ENCODE data around the gene KRTAP10-8.
"Not testable (repeated sequence)": the region's sequence is repeated elsewhere in the genome, so short reads cannot be mapped to it uniquely, and the experiment has no call there.

Gene KRTAP10-8

DNA sequence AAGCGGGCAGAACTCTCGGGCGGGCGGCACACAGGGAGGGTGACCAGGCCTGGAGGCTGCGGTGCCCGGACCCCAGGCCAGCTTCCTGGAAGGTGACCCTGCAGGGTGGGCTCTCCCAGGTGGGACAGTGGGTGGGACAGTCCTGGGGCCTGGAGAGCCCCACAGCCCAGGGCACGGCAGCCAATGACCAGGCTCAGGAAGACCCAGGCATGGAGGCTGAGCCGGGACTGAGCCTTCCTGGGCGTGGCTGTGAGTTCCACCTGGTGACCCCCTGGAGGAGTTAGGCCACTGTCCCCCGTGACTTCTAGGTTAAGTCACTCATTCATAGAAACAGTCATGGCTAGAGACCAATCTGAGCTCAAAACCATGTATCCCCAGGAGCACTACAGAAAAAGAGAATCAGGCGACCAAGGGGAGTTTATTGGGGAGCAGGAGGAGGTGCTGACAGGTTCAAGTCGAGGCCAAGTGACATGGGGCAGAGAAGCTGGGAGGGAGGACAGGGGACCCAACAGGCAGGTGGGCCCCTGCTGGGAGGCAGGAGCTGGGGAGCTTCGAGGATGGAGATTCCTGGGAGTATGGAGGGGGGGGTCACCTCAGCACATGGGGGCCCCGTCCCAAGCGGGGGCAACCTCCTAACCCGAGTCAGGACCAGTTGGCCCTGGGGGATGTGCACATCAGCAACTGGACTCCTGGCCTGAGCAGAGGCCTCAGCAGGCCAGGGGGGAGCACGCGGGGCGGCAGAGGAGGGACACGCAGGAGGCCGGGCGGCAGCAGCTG lies 32.6 kb upstream of the KRTAP10-8 start:
- no peak for DNase-seq (ENCODE audit: low read depth)

DNA sequence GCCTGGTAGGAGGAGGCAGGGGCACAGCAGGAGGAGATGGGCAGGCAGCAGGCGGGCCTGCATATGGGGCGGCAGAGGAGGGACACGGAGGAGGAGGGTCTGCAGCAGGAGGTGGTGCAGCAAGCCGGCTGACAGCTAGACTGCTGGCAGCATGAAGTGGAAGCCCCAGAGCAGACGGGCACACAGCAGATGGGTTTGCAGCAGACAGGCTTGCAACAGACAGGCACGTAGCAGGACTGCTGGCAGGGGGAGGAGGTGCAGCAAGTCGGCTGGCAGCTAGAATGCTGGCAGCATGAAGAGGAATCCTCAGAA lies 32.1 kb upstream of the KRTAP10-8 start:
- no peak for DNase-seq (ENCODE audit: low read depth)

DNA sequence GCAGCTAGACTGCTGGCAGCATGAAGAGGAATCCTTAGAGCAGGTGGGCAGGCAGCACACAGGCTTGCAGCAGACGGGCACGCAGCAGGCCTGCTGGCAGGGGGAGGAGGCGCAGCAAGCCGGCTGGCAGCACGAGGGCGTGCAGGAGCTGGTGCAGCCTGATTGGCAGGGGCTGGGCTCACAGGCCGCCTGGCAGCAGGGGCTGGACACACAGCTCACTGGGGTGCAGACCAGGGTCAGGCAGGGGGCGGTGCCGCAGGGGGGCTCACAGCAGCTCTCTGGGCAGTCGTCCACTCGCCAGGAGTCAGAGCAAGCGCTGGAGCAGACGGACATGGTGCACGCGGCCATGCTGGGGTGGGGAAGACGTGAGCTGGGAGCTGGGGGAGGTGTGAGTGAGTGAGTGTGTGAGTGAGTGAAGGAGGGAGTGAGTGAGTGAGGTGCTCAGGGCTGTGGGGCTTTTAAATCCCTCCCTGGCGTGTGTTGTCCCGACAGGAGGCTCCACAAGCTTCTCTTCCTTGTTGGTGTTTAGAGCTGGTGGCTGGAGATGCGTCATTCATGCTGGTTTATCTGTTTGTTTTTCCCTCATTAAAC lies 31.6 kb upstream of the KRTAP10-8 start, which contains the start of gene KRTAP10-5:
KRTAP10-5 (minus strand) TSS at position 374 of the 591 bp plus-strand sequence; CDS start at position 348, 26 bp downstream.
- not testable (repeated sequence) for DNase-seq (ENCODE audit: low read depth)

DNA sequence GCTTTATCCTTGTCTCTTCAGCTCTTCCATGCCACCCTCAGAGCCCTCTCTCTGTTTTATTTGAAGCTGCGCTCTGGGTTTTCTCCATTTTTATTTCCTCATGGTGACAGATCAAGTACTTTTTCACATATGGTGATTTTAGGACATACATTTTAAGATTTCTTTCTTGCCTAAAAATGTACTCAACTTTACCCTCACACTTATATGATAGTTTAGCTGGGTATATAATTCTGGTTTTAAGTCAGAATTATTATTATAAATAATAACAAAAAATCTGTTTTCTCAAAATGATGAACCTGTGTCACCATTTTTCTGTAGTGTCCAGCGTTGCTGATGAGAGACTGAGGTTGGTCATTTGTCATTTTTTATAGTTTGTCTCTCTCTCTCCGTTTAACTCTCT lies 30.7 kb upstream of the KRTAP10-8 start:
- no peak for DNase-seq (ENCODE audit: low read depth)

DNA sequence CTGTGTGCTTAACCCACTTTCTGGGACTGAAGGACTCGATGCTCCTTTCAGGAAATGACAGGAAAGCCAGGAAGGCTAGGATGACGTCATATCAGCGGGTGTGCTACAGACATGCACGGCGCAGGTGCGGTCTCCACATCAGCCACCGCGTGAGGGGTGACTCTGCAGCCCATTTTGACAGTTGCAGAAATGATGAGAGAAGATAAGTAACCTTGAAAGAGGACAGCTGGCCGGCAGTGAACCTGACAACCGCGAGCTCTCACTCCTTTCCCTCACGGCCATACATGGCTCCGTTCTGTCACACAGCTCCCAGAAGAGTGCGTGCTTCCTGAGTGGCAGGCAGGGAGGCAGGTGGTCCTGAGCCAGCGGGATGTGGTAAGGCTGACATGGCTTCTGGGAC lies 29.8 kb upstream of the KRTAP10-8 start:
- no peak for DNase-seq (ENCODE audit: low read depth)

DNA sequence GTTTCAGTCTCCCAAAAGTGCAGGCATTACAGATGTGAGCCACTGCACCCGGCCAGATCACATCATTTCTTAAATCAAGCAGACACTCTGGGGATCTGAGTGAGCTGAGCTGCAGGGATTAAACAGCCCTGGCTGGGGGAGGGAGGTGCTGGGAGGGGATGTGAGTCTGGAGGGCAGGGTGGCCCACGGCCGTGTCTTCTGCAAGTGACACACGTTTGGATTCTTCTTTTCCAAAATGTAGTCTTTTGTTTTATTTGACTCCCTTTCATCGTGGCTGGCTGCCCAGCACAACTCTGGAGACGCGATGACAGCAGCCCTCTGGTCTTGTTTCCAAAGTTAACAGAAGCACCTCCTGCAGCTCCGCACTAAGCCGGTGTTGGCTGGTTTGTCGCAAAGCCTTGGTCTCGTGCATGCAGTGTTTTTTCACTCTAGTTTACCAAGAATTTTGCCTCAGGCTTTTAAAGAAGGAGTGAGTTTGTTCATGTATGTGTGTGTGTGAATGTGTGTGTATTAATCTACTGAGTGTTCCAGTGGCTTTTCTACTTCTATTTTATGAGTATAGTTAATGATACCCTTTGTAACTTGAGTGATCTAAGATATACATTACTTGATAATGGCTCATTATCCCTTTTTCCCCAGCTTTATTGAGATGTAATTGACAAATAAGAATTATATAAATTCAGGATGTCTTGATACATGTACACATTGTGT lies 28.6 kb upstream of the KRTAP10-8 start:
- no peak for DNase-seq (ENCODE audit: low read depth)

DNA sequence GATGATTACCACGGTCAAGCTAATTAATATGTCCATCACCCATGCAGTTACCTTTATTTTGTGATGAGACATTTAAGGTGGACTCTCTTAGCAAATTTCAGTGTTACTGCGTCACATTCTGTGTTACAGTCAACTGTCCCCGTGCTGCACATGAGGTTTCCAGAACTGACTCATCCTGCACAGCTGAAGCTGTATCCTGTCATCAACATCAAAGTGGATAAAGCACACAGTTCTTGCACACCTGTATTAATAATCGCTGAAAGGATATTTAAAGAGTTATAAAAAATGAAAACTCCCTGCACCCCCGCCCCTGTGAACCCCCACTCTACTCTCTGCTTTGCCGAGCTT lies 28.1 kb upstream of the KRTAP10-8 start:
- DNase-seq (ENCODE audit: low read depth), result no peak

DNA sequence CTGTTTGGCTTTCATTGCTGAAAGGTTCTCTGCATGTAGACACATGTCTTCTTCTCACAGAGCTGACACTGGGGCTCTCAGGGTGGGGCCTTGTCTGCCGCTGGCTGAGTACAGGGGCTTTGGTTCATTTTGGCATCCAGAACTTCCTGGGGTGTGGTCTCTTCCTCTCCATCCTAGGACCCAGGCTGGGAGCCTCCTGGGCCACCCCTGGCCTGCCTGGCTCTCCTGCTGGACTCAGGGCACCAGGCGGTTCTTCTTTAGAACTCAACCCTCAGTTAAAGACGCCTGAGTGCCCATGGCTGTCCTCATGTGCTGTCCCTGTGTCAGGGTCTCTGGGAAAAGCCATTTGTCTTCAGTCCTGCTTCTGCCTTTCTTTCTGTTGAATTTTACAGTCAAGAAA lies 26.0 kb upstream of the KRTAP10-8 start:
- DNase-seq (ENCODE audit: low read depth), result no peak

DNA sequence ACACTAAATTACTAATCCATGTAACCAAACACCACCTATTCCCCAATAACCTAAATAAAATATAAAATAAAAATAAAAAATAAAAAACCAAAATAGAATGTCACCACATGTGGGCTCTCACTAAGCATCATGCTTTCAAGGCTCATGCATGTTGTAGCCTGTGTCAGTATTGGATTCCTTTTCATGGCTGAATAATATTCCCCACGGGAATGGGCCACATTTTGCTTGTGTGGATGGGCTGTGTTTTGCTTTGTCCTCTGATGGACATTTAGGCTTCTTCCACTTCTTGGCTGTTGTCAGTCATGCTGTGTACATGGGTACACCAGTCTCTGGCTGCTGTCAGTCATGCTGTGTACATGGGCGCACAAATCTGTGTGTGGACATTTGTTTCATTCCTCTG lies 22.8 kb upstream of the KRTAP10-8 start:
- DNase-seq (ENCODE audit: low read depth), result no peak

DNA sequence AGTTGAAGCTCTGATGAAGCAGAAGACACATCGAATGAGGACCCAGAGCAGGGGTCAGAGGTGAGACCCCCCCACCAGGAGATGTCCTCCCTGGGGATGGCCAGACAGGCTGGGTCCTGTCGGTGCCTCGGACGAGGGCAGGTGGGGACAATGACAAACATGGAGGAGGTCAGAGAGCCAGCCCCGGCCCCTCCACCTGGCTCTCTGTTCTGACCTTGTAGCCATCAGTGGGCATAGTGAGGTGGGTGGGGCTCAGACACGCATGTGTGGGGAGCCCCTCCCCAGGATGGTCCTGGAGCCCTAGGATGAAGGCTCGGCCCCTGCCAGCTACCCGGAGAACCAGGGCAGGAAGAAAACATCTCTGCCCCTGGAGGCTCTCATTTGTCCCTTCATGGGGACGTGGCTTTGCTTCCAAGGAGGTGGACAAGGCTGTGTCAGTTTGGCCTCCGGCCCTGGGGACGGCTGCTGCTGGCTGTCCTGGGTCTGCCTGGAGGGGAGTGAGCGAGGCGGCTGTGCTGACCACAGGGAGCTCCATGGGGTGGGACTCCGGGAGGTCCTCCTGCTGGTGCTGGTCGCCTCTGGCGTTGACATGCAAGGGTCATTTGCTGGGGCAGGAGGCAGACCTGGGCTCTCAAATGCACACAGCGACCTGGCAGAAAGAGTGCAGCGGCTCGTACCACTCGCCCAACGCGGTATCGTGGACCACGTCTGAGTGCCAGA lies 22.1 kb upstream of the KRTAP10-8 start:
- DNase-seq (ENCODE audit: low read depth), result no peak

DNA sequence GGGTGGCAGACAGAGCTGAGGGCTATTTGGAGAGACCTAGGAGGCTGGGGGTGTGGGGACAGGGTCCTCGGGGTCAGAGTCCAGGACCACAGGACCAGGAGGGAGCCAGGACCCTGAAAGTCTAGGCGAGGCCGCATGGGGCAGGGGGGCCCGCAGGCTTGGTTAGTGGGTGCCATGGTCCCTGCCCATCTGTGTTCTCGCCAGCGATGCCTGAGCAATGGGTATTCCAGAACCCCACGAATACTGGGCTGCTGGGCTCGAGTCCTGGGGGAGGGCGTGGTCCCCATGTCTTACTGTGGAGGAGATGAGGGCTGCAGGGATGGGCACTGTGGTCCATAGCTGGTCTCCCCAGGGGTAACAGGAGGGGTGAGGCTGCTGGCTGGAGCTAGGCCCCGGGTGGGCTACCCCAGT lies 21.6 kb upstream of the KRTAP10-8 start:
- no peak for DNase-seq (ENCODE audit: low read depth)

DNA sequence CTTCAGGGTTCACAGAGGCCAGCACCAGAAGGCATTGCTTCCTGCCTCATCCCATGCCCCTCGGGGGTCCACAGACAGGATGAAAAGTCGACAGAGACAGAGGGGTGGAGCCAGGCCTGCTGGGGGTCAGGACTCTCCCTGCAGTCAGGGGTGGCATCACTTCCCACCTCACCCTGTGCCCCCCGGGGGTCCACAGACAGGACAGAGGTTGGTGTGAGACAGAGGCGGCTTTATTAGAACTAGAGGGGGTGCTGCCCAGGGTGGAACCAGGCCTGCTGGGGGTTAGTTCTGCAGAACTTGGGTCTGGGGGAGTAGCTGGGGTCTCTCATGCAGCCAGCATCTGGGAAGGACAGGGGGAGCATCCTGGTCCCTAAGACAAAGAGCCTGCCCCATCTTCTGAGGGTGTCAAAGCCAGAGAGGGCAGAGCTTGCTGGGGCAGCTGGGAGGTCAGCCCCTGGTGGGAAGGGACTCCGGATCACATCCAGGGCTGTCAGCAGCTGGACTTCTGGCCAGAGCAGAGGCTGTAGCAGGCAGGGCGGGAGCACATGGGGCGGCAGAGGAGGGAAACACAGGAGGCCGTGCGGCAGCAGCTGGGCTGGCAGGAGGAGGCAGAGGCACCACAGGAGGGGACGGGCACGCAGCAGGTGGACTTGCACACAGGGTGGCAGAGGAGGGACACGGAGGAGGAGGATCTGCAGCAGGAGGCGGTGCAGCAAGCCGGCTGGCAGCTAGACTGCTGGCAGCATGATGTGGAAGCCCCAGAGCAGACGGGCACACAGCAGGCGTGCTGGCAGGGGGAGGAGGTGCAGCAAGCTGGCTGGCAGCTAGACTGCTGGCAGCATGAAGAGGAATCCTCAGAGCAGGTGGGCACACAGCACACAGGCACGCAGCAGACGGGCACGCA lies 20.7 kb upstream of the KRTAP10-8 start:
- DNase-seq (ENCODE audit: low read depth), result not testable (repeated sequence)

DNA sequence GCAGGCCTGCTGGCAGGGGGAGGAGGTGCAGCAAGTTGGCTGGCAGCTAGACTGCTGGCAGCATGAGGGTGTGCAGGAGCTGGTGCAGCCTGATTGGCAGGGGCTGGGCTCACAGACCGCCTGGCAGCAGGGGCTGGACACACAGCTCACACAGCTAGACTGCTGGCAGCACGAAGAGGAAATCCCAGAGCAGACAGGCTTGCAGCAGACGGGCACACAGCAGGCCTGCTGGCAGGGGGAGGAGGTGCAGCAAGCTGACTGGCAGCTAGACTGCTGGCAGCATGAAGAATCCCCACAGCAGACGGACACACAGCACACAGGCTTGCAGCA lies 20.1 kb upstream of the KRTAP10-8 start:
- not testable (repeated sequence) for DNase-seq (ENCODE audit: low read depth)

DNA sequence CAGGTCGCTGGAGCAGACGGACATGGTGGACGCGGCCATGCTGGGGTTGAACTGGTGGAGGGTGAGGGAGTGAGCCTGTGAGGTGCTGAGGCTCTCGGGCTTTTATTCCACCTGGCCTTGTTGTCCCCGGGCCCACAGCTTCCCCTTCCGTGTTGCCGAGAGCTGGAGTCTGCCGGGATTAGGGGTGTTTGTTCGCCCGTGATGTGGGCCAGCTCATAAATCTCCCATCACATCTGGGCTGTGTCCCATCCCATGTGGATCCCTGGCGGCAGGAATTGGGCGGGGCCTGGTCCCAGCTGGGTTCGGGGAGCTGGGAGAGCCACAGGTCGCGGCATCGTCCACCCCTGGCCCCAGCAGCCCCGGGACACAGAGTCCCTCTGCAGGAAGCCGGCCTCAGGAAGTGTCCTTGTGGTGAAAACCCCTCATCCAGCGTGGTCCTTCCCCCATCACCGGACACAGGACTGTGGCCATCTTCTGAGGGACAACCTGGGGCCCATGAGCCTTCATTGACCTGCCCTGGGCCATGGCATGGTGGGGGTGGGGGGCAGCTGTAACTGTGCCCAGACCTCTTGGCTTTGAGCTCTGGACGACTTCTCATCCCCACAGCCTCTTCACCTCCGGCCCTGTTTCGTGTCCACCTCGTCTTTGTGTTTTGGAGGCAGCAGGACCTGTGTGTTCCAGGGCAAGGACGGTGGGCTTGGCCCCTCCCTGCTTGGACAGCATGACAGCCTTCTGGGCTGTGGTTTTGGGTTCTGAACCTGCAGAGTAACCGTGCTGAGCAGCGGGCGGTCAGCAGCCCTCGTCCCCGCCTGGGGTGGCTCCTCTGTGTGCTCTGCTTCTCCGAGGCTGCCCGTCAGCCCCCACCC lies 19.2 kb upstream of the KRTAP10-8 start, which contains the start of gene KRTAP10-6:
KRTAP10-6 (minus strand) TSS at position 60 of the 866 bp plus-strand sequence; CDS start at position 39, 21 bp downstream.
- no peak for DNase-seq (ENCODE audit: low read depth)

DNA sequence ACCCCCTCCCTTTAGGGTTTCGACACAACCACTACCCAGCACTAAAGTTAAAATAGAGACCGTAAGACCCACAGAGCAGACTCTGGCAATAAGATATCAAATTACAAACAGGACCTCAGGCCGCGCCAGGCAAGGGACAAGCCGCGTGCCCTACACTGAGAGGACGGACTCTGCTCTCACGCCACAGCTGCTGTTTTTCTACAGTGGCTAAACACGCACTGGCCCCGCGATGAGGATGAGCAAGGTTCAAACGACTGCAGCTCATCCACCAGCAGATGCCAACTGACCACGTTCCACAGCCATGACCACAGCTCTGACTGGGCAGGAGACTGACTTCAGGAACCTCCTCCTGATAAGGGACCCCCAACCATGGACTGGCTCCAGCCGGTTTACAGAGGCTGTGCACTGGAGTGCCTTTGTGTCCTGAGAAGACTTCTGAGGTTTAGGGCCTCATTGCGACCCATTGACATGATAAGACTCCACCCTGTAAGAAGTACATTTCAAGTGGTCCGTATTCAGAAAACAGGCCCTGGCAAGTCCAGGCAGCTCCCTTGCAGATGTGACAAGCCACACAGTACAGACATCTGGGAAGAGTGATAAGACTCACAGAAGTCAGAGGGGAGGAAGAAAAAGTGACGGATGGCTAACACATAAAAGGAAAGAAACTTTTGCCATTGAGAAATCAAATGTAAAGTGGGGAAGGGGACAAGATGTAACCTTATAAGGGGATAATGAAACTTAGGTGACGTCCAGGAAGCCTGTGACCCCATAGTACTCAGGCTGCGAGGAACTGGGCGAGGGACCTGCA lies 18.1 kb upstream of the KRTAP10-8 start:
- no peak for DNase-seq (ENCODE audit: low read depth)

DNA sequence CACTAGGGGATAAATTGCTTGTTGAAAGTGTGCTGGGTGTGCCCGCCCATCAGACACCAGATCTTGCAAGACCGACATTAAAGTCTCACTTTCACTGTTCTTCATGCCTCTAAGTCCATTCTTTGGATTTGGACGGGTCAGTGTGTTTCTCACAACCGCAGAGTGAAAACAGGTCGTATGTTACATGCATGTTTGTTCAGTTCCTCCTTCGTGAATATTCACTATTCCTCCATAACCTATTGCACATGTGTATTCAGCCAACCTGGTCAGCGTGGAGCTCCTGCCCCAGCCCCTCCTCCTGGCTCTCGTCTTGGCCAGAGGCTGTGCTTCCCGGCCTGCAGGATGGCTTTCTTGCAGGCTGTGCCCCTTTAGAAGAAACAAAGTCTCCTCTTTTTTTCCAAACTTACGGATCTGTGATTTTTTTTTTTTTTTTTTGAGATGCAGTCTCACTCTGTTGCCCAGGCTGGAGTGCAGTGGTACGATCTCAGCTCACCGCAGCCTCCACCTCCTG lies 17.4 kb upstream of the KRTAP10-8 start:
- no peak for DNase-seq (ENCODE audit: low read depth)

DNA sequence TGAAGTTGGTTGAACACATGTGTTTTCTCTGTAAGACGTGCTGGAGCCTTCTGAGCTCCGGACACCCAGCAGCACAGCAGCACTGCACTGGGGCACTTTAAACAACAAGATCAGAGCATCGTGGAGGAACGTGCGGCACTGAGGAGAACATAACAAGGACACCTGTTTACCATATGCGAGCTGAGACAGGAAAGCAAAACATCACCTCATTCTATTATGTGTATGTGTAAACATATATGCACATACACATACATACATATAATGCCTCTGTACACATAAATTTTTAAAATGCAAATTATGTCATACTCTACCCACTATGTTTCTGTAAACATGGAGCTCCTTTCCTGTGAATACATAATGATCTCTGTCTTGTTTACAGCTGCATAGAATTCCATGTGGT lies 16.4 kb upstream of the KRTAP10-8 start:
- DNase-seq (ENCODE audit: low read depth), result no peak

DNA sequence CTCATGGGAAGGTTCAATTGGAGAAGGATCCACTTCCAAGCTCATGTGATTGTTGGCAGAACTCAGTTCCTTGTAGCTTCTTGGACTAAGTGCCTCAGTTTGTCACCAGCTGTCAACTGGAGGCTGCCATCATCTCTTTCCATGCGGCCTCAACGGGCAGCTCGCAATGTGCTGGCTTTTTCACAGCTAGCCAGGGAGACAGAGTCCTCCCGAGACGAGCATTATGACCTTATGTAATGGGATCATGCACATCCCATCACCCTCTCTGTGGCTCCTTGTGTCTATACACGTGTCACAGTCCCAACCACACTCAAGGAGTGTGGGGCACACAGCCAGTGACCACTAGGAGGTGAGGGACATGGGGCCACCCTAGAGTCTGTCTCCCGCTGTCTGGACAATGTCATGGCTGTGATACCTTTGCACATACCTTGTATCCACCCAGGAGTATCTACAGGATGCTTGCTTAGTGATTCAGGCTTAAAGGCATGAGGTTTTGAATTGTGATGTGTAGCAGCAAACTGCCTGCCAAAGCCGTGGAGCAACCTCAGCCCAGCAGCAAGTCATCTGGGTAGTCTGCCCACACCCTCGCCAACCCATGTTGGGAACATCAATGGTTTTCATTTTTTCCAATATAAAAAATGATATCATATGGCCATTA lies 15.7 kb upstream of the KRTAP10-8 start:
- no peak for DNase-seq (ENCODE audit: low read depth)

DNA sequence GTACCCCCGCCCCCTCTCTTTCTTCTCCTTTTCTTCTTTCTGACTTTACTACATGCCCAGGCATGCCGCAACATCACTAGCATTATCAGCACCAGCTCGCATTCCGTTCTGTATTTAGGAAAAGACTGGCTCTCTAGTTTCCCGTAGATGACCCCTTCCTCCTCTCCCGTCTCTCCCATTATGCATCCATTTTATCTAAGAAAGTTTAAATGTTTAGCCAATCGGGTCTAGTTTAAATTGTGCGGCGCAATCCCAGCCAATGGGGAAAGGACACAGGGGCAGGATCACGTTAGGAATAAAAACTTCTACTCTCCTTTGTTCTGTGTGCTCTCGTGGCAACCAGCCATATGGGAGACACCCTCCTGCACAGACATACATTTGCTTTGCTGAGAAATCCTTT lies 13.8 kb upstream of the KRTAP10-8 start:
- no peak for DNase-seq (ENCODE audit: low read depth)

All from stimulated activated CD8-positive, alpha-beta memory T cell treated with anti-CD3 and anti-CD28 coated beads, Interleukin-15, amount 100 ng/mL, for 24 hours (primary cell).